ENCODE data around the gene RSAD1.

Gene RSAD1

DNA sequence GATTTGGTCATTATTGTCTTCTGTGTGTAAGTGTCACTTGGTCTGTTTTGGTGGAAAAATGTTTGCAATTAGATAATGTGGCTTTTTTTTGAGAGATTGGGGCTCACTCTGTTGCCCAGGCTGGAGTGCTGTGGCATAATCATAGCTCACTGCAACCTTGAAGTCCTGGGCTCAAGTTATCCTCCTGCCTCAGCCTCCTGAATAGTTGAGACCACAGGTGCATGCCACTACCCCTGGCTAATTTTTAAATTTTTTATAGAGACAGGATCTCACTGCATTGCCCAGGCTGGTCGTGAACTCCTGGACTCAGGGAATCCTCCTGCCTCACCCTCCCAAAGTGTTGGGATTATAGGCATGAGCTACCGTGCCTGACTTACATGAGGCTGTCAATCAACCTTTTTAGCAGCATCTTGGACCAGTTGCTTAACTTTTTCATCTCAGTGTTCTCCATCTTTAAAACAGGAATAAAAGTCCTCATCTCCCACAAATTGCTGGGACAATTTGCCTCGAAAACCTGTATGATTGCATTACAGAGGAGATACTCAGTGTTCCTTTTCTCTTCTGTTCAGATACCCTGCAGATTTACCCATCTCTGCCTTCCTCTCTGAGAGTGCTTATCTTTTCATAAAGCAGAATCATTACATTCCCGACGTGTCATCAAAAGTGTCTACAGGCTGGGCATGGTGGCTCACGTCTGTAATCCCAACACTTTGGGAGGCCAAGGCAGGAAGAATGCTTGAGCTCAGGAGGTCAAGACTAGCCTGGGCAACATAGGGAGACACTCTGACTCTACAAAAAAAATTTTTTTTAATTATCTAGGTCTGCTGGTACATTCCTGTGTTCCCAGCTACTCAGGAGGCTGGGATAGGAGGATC lies 33.6 kb upstream of the RSAD1 start:
- Histone ChIP-seq H3K4me1 (ENCODE audit: control insufficient read depth, insufficient read depth, low read length, poor library complexity, severe bottlenecking) (no peaks in the 10 kb centered on the region), H3K27ac (ENCODE audit: low read depth, low read length, severe bottlenecking) (no peak overlapping the region), H3K9me3 (ENCODE audit: control insufficient read depth, low read length) (no peaks in the 10 kb centered on the region), H3K36me3 (ENCODE audit: control insufficient read depth, insufficient read depth, low read length) (no peaks in the 10 kb centered on the region), H3K4me3 (ENCODE audit: extremely low read depth, insufficient read depth, low read length, poor library complexity, severe bottlenecking) (no peak overlapping the region)
- WGBS, 2 experiments (ENCODE audit: insufficient coverage in 2 of 2): 88 to 94% methylated on average over 5 to 6 of the region's 6 CpGs

DNA sequence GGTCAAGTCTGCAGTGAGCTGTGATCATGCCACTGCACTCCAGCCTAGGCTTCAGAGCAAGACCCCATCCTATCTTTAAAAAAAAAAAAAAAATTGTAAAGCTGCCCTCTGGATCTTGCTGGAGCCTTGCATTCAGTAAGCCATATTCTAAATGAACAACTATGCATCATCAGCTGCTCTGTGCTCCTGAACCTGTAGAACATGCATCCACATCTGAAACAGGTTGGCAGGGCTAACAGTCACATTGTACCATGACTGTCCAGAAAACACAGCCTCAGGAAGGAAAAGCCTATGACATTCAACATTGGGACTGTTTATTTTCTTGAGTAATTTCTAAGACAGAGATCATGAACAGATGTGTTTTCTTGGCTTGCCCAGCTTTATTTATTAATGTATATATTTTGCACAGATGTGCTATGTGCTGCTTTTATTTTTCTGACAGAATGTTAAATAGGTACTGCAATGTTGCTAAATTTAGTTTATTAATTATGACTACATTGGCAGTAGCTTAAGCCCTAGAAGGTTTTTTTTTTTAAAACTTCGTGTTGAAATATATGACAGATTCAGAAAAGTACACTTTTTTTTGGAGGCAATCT lies 32.8 kb upstream of the RSAD1 start:
- 88% methylated on average over 1 of the region's 1 CpG; no CpG with 5 or more reads in 1 of the 2 experiments for WGBS, 2 experiments (ENCODE audit: insufficient coverage in 2 of 2)
- H3K36me3 ChIP-seq (ENCODE audit: control insufficient read depth, insufficient read depth, low read length): no peaks in the 10 kb centered on the region
- H3K4me1 ChIP-seq (ENCODE audit: control insufficient read depth, insufficient read depth, low read length, poor library complexity, severe bottlenecking): no peaks in the 10 kb centered on the region
- no peaks in the 10 kb centered on the region for H3K9me3 ChIP-seq (ENCODE audit: control insufficient read depth, low read length)
- H3K4me3 ChIP-seq (ENCODE audit: extremely low read depth, insufficient read depth, low read length, poor library complexity, severe bottlenecking): no peak overlapping the region
- H3K27ac ChIP-seq (ENCODE audit: low read depth, low read length, severe bottlenecking): no peak overlapping the region

DNA sequence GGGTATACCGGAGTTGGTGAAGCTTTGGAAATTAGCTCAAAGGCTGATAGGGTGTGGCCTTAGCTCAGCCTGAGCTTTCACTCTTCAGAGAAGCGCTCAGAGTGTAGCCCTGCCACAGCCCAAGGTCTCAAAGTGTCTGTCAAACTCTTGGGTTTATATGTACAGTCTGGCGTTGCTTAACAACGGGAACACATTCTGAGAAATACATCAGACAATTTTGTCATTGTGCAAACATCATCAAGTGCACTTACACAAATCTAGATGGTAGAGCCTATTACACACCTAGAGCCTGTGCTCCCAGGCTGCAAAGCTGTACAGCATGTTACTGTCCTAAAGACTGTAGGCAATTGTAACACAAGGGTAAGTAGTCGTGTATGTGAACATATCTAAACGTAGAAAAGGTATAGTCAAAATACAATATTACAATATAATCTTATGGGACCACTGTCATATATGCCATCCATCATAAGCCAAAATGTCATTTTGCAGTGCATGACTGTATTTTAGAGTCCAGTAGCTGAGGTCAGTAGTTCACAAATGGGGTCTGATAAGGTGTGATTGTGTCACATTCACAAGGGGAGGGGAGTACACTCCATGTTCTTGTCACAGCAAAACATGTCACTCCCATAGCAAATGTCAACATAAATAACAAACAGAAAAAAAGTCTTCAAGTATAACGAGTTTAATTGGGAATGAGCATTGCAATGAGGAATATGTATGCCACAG lies 30.6 kb upstream of the RSAD1 start:
- H3K36me3 ChIP-seq (ENCODE audit: control insufficient read depth, insufficient read depth, low read length): no peaks in the 10 kb centered on the region
- WGBS, 2 experiments (ENCODE audit: insufficient coverage in 2 of 2): 93 to 100% methylated on average over 3 to 4 of the region's 7 CpGs
- H3K4me1 ChIP-seq (ENCODE audit: control insufficient read depth, insufficient read depth, low read length, poor library complexity, severe bottlenecking): no peaks in the 10 kb centered on the region
- no peaks in the 10 kb centered on the region for H3K9me3 ChIP-seq (ENCODE audit: control insufficient read depth, low read length)
- no peak overlapping the region for H3K27ac ChIP-seq (ENCODE audit: low read depth, low read length, severe bottlenecking)
- H3K4me3 ChIP-seq (ENCODE audit: extremely low read depth, insufficient read depth, low read length, poor library complexity, severe bottlenecking): no peak overlapping the region

DNA sequence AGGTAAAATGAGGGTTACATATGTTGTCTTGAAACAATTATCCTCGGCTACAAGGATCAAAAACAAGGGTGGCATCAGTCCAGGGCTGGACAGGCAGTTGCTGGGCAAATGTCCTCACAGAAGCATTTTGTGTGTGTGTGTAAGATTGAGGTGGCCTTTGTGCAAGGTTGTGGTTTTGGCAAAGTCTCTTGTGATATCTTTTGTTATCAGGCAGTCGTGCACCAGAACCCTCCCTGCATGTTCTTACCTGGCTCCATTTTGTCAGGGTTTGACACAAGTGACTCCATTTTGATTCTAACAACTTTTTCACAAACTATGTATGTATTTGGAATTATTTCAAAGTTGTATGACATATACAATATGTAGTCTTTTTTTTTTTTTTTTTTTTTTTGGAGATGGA lies 30.0 kb upstream of the RSAD1 start:
- Histone ChIP-seq H3K4me1 (ENCODE audit: control insufficient read depth, insufficient read depth, low read length, poor library complexity, severe bottlenecking) (no peaks in the 10 kb centered on the region), H3K9me3 (ENCODE audit: control insufficient read depth, low read length) (no peaks in the 10 kb centered on the region), H3K4me3 (ENCODE audit: extremely low read depth, insufficient read depth, low read length, poor library complexity, severe bottlenecking) (no peak overlapping the region), H3K27ac (ENCODE audit: low read depth, low read length, severe bottlenecking) (no peak overlapping the region), H3K36me3 (ENCODE audit: control insufficient read depth, insufficient read depth, low read length) (no peaks in the 10 kb centered on the region)
- WGBS, 2 experiments (ENCODE audit: insufficient coverage in 2 of 2): 89 to 100% methylated on average over 1 of the region's 2 CpGs

DNA sequence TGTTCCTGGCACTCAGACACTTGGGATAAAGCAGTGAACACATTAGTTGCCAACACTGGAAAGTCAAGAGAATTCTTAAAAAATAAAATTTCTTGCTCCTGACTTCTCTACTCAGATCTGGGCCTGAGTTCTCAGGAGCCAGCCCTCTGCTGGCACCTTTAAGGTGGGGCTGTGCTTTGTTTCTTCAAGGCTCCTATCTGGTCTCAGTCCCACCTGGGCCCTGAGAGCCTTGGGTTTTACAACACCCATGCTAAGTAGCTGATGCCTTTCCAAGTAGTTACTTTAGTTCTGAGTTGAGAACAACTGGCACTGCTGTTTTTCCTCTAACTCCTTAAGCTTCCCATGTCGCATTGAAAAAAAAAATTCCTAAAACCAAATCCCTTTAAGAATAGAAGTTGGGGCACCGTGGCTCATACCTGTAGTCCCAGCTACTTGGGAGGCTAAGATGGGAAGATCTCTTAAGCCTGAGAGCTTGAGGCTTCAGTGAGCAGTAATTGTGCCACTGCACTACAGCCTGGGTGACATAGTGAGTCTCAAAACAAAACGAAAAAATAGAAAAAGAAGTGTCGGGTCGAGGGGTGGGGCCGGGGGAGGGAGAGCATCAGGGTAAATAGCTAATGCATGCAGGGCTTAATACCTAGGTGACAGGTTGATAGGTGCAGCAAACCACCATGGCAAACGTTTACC lies 26.6 kb upstream of the RSAD1 start:
- WGBS, 2 experiments (ENCODE audit: insufficient coverage in 2 of 2): 83 to 91% methylated on average over 4 to 6 of the region's 7 CpGs
- no peak overlapping the region for H3K27ac ChIP-seq (ENCODE audit: low read depth, low read length, severe bottlenecking)
- H3K4me1 ChIP-seq (ENCODE audit: control insufficient read depth, insufficient read depth, low read length, poor library complexity, severe bottlenecking): no peaks in the 10 kb centered on the region
- no peak overlapping the region for H3K4me3 ChIP-seq (ENCODE audit: extremely low read depth, insufficient read depth, low read length, poor library complexity, severe bottlenecking)
- no peaks in the 10 kb centered on the region for H3K9me3 ChIP-seq (ENCODE audit: control insufficient read depth, low read length)
- no peaks in the 10 kb centered on the region for H3K36me3 ChIP-seq (ENCODE audit: control insufficient read depth, insufficient read depth, low read length)

DNA sequence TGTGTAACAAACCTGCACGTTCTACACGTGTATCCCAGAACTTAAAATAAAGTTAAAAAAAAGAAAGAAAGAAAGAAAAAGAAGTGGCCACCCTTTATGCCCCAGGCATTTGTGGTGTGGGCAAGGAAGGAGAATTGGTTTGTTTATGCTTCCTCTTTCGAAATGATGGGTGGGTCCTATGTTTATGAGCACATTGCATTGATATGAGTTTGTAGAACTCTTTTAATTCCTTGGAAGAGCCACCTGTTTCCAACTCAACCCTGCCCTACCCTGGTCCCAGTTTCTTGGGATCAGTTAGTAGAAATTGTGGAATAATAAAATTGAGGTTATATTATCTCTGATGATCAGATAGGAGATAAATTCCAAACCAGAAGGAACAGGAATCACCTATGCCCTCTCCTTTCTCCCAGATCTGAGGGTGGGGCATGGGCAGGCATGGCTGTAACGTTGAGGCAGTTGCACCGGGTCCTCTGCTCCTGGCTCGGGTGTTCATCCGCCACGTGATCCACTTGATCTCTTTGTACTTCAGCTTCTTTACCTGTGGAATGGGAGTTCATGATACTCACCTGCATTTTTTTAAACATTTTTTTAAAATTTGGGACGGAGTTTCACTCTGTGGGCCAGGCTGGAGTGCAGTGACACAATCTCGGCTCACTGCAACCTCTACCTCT lies 25.9 kb upstream of the RSAD1 start:
- WGBS, 2 experiments (ENCODE audit: insufficient coverage in 2 of 2): 85 to 95% methylated on average over 8 of the region's 10 CpGs
- H3K4me3 ChIP-seq (ENCODE audit: extremely low read depth, insufficient read depth, low read length, poor library complexity, severe bottlenecking): no peak overlapping the region
- no peaks in the 10 kb centered on the region for H3K36me3 ChIP-seq (ENCODE audit: control insufficient read depth, insufficient read depth, low read length)

DNA sequence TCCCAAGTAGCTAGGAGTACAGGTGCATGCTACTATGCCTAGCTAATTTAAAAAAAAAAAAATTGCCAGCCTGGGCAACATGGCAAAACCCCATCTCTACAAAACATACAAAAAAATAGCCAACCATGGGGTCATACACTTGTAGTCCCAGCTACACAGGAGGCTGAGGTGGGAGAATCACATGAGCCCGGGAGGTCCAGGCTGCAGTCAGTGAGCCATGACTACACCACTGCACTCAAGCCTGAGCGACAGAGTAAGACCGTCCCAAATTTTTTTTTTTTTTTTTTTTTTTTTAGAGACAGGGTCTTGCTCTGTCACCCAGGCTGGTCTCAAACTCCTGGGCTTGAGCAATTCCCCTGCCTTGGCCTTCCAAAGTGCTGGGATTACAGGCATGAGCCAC lies 24.8 kb upstream of the RSAD1 start:
- Histone ChIP-seq H3K4me3 (ENCODE audit: extremely low read depth, insufficient read depth, low read length, poor library complexity, severe bottlenecking) (no peak overlapping the region), H3K27ac (ENCODE audit: low read depth, low read length, severe bottlenecking) (no peak overlapping the region), H3K4me1 (ENCODE audit: control insufficient read depth, insufficient read depth, low read length, poor library complexity, severe bottlenecking) (peaks cover under 1% of the 10 kb centered on the region), H3K9me3 (ENCODE audit: control insufficient read depth, low read length) (no peaks in the 10 kb centered on the region), H3K36me3 (ENCODE audit: control insufficient read depth, insufficient read depth, low read length) (no peaks in the 10 kb centered on the region)
- 92% methylated on average over 2 of the region's 3 CpGs; no CpG with 5 or more reads in 1 of the 2 experiments for WGBS, 2 experiments (ENCODE audit: insufficient coverage in 2 of 2)

More for the DNA sequence above, 25.9 kb upstream of the RSAD1 start:
- Histone ChIP-seq H3K27ac (ENCODE audit: low read depth, low read length, severe bottlenecking) (no peak overlapping the region), H3K9me3 (ENCODE audit: control insufficient read depth, low read length) (no peaks in the 10 kb centered on the region), H3K4me1 (ENCODE audit: control insufficient read depth, insufficient read depth, low read length, poor library complexity, severe bottlenecking) (no peaks in the 10 kb centered on the region)

DNA sequence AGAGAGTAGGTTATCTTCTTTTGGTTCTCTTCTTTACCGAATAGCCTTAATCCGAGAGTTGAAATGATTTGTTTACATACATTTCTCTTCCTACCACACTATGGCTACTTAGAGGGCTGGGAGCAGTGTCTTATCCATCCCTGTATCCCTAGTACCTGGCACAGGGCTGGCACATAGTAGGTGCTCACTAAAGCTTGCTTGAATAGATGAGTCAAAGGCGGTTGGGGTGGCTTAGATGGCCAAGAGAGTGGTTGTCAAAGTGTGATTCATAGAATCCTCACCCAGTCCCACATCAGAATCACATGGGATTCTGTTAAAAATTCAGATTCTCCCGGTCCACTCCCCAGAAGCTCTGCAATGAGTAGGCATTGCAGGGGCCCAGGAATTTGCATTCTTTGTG lies 21.0 kb upstream of the RSAD1 start:
- Histone ChIP-seq H3K9me3 (ENCODE audit: control insufficient read depth, low read length) (no peaks in the 10 kb centered on the region), H3K27ac (ENCODE audit: low read depth, low read length, severe bottlenecking) (no peak overlapping the region), H3K4me3 (ENCODE audit: extremely low read depth, insufficient read depth, low read length, poor library complexity, severe bottlenecking) (no peak overlapping the region), H3K4me1 (ENCODE audit: control insufficient read depth, insufficient read depth, low read length, poor library complexity, severe bottlenecking) (peaks cover 3% of the 10 kb centered on the region), H3K36me3 (ENCODE audit: control insufficient read depth, insufficient read depth, low read length) (peaks cover 4% of the 10 kb centered on the region)
- WGBS, 2 experiments (ENCODE audit: insufficient coverage in 2 of 2): 93 to 100% methylated on average over 2 to 3 of the region's 4 CpGs

DNA sequence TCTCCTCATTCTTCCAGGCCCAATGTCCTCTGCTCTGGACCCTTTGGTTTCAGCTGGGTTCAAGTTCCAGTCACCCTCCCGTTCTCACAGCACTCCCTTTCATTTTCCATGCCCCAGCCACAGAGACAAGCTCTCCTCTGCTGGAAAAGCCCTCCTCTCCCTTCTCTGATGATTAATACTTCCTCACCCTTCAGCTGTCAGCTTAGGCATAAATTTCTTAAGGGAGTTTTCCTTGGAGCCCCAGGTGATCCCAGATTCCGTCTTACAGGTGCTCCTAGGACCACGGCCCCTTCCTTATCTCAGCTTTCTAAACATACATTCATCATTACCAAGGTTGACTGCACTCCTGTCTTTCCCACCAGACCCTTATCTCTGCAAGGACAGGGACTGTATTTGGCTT lies 20.4 kb upstream of the RSAD1 start:
- Histone ChIP-seq H3K4me3 (ENCODE audit: extremely low read depth, insufficient read depth, low read length, poor library complexity, severe bottlenecking) (no peak overlapping the region), H3K9me3 (ENCODE audit: control insufficient read depth, low read length) (no peaks in the 10 kb centered on the region), H3K27ac (ENCODE audit: low read depth, low read length, severe bottlenecking) (no peak overlapping the region), H3K36me3 (ENCODE audit: control insufficient read depth, insufficient read depth, low read length) (peaks cover 5% of the 10 kb centered on the region), H3K4me1 (ENCODE audit: control insufficient read depth, insufficient read depth, low read length, poor library complexity, severe bottlenecking) (peaks cover 3% of the 10 kb centered on the region)
- 91 to 95% methylated on average over 3 of the region's 3 CpGs for WGBS, 2 experiments (ENCODE audit: insufficient coverage in 2 of 2)
